Body of pancreas (tissue), 4 donors: ENCODE measurements around the gene NDUFAB1.

ENCODE experiments used
- CTCF ChIP-seq, 7 experiments: fragments of 450-650 bp in 4 of 7; fragments of 200-600 bp in 3 of 7; sonication (generic) in 3 of 7; IDR thresholded peaks; one replicate each; pipeline ENCODE4 v1.5.1; 2016 to 2019; ENCODE audit warnings: antibody characterized with exemption in 7 of 7
- POLR2A ChIP-seq, 3 donors: fragments of 450-650 bp; IDR thresholded peaks; one replicate each; pipeline ENCODE4 v1.6.1; 2016; ENCODE audit warnings: antibody characterized with exemption in 3 of 3, mild to moderate bottlenecking in 2 of 3

DNA sequence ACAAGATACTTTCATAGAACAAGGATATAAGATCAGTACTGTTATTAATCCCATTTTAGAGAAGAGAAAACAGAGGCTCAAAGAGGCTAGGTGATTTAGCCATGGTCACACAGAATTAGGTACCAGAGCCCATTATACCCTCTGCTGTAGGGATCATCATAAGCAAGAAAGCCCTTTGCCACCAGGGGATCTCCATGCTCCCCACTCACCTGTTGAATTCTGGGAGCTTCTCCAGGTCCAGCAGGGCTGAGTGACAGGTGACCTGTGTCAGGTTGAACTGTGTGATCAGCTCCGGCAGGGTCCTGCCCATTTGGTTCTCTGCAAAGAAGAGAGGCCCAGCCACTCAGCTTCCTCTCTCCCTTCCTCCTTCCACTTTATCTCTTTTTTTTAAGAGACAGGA is 63.7 kb downstream of the NDUFAB1 start:
- TF ChIP-seq CTCF (IDR thresholded peaks at IDR 0.05), result no peak
- no peak for TF ChIP-seq POLR2A (IDR thresholded peaks at IDR 0.05)
